Suppressor macrophage treated with lipopolysaccharide for 1 hour (primary cell): Measurements from ENCODE around the gene OTOF.
"Not testable (repeated sequence)": the region's sequence is repeated elsewhere in the genome, so short reads cannot be mapped to it uniquely, and the experiment has no call there.

ENCODE experiments used
- DNase-seq, 3 donors: peaks; one replicate each; pipeline ENCODE4 v3.0.0-alpha.2; 2020 to 2022

Gene OTOF

GRCh38 chr2:26479789-26480565, 2.1 kb upstream of the OTOF start:
- DNase-seq, result no peak

- DNase-seq, result no peak
These were observed 1.3 kb upstream of the OTOF start for GRCh38 chr2:26479131-26479788.

- DNase-seq, result no peak
These were observed 442 bp upstream of the OTOF start for GRCh38 chr2:26478366-26478765.

- peak in 1 of 3 donors; percentile 27 for DNase-seq
These were observed 606 bp downstream of the OTOF start for GRCh38 chr2:26477126-26477910.

- no peak for DNase-seq
These were observed 2.0 kb downstream of the OTOF start for GRCh38 chr2:26475832-26476501.

GRCh38 chr2:26475037-26475436, 2.9 kb downstream of the OTOF start:
- no peak for DNase-seq

GRCh38 chr2:26474261-26474785, 3.6 kb downstream of the OTOF start:
- no peak for DNase-seq

GRCh38 chr2:26473796-26474195, 4.1 kb downstream of the OTOF start:
- DNase-seq, result no peak

GRCh38 chr2:26472821-26473655, 4.9 kb downstream of the OTOF start:
- DNase-seq, result no peak

- no peak for DNase-seq
These were observed 5.9 kb downstream of the OTOF start for GRCh38 chr2:26471766-26472706.

GRCh38 chr2:26471289-26471688, 6.6 kb downstream of the OTOF start:
- DNase-seq, result no peak

GRCh38 chr2:26470601-26471260, 7.2 kb downstream of the OTOF start:
- no peak for DNase-seq

GRCh38 chr2:26469955-26470354, 8.0 kb downstream of the OTOF start:
- no peak for DNase-seq

- DNase-seq, result peak; percentile 86 to 90 (median 89)
These were observed 8.7 kb downstream of the OTOF start for GRCh38 chr2:26469092-26469710.

GRCh38 chr2:26468544-26468943, 9.4 kb downstream of the OTOF start:
- DNase-seq, result not testable (repeated sequence)

- DNase-seq, result no peak
These were observed 11.1 kb downstream of the OTOF start for GRCh38 chr2:26466662-26467310.

- no peak for DNase-seq
These were observed 11.9 kb downstream of the OTOF start for GRCh38 chr2:26465981-26466471.

GRCh38 chr2:26465266-26465925, 12.5 kb downstream of the OTOF start:
- no peak for DNase-seq
